Sigmoid colon (tissue), 7 donors: ENCODE measurements around the gene TMOD1. TPM values are rescaled to one million over a fixed set of nuclear protein-coding genes. Genes with fewer than 3 reads are reported as not detected.

ENCODE experiments used
- DNase-seq: peaks from one replicate; pipeline ENCODE4 v3.0.0-alpha.2; 2019
- H3K27ac ChIP-seq, 4 donors: fragments of 200-600 bp; sonication (generic); one replicate each; pipeline ENCODE4 v1.5.1; 2016 to 2019; ENCODE audit warnings: mild to moderate bottlenecking in 1 of 4
- H3K27me3 ChIP-seq, 3 donors: fragments of 200-600 bp; sonication (generic); one replicate each; pipeline ENCODE4 v1.5.1; 2019; ENCODE audit warnings: mild to moderate bottlenecking in 1 of 3
- H3K36me3 ChIP-seq, 4 donors: fragments of 200-600 bp; sonication (generic); one replicate each; pipeline ENCODE4 v1.5.1; 2016 to 2019
- H3K4me1 ChIP-seq, 4 donors: fragments of 200-600 bp; sonication (generic); one replicate each; pipeline ENCODE4 v1.5.1; 2017 to 2019
- H3K4me3 ChIP-seq, 4 donors: fragments of 200-600 bp; sonication (generic); one replicate each; pipeline ENCODE4 v1.5.1; 2017 to 2019; ENCODE audit warnings: mild to moderate bottlenecking in 2 of 4, moderate library complexity in 1 of 4
- H3K9me3 ChIP-seq, 4 donors: fragments of 200-600 bp in 3 of 4; sonication (generic) in 3 of 4; one replicate each; pipeline versions ENCODE4 v1.5.1 to v1.6.1; 2013 to 2019
- EP300 ChIP-seq, 4 donors: sonication (generic); formaldehyde crosslinking; IDR thresholded peaks; one replicate each; pipeline ENCODE4 v1.6.1; 2017; ENCODE audit warnings: antibody characterized with exemption in 4 of 4
- POLR2A ChIP-seq, 2 donors: fragments of 450-650 bp; IDR thresholded peaks; one replicate each; pipeline ENCODE4 v1.6.1; 2016; ENCODE audit warnings: antibody characterized with exemption in 2 of 2, mild to moderate bottlenecking in 2 of 2, moderate library complexity in 2 of 2
- POLR2AphosphoS5 ChIP-seq, 4 donors: sonication (generic); formaldehyde crosslinking; IDR thresholded peaks; one replicate each; pipeline ENCODE4 v1.6.1; 2017; ENCODE audit warnings: antibody characterized with exemption in 4 of 4
- WGBS, 2 donors: extraction: QIAGEN DNeasy Blood & Tissue Kit; methylation state at CpG; one replicate each; pipeline ENCODE4 v1.1.7; 2013; 5-methylcytosine and 5-hydroxymethylcytosine counted together
- intact Hi-C: fragments of 100-400 bp; cut with DNase I; formaldehyde crosslinking; loops from one replicate; pipeline ENCODE4 v1.15.1; 2023
- polyA plus RNA-seq, 3 donors: library from polyadenylated mRNA; stranded (reverse); fragments of 200-250 nt; gene quantifications; one replicate each; pipeline ENCODE4 v1.2.3, GENCODE V29; 2013
- total RNA-seq, 4 donors: library from RNA; depleted of rRNA; stranded (reverse); fragments of >200 nt; gene quantifications; one replicate each; pipeline ENCODE4 v1.1.0, GENCODE V29; 2016
- TF ChIP-seq, protein P1 (sequence below), 4 experiments: fragments of 450-650 bp in 3 of 4; fragments of 200-600 bp in 1 of 4; IDR thresholded peaks; one replicate each; pipeline ENCODE4 v1.5.1; 2016 to 2019; ENCODE audit warnings: antibody characterized with exemption in 4 of 4, mild to moderate bottlenecking in 3 of 4, moderate library complexity in 2 of 4
- donor health status: healthy with polysubstance abuse.
- donor health status: Bipolar disorder and iron deficiency.
- donor health status: healthy.

Gene TMOD1
- total and polyA plus RNA-seq, 7 donors = 1.6 to 56.8 (median 28.5) TPM

DNA sequence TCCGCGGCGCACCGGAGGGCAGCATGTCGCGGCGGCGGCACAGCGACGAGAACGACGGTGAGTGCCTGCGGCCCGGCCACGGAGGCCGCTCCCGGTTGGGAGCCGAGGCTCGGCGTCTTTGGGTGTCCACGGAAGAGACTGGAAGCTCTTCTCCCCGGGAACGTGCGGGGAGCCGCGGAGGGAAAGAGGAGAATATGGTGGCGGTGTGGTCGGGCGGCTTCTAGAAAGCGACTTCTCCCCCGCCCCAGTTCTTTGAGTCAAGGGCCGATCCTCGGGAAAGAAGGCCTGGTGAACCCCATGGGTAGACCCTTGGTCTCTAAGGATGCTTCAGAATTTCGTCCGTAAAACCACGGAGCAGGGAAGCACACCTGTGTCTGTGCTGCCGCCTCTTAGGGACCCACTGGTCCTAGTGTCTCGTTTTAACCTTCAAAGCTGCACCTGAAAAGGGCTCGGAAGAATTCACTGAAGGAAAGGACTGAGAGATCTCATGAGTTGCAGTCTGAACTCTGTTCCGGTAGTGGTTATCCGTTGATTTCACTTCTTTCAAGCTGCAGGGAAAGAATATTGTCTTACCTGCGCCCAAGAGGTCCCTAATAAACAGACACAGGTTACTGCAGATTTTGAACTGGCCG lies 132.5 kb downstream of the TMOD1 start:
- H3K4me1 ChIP-seq = peaks cover 0 to 66% (median 36%) of the 10 kb centered on the region in 4 donors

DNA sequence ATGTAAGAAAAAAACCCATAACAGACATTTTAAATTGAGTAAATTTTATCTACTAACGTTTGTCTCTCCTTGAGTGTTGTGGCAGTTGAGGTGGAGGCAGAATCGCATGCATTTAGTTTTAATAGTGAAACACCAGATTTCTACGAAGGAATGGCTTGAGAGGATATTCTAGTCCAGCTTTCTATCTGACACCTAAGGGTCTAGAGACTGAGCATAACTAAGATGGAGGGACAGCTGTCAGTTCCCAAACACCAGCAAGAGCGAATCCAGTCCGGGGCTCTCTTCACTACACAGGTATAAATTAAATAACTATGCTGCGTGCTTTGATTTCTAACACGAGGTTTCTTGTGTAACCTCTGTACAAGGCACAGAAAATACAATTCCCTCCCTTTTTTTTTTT lies 133.6 kb downstream of the TMOD1 start:
- no peak for TF ChIP-seq POLR2AphosphoS5 (IDR thresholded peaks at IDR 0.05)
- TF ChIP-seq, protein P1, sequence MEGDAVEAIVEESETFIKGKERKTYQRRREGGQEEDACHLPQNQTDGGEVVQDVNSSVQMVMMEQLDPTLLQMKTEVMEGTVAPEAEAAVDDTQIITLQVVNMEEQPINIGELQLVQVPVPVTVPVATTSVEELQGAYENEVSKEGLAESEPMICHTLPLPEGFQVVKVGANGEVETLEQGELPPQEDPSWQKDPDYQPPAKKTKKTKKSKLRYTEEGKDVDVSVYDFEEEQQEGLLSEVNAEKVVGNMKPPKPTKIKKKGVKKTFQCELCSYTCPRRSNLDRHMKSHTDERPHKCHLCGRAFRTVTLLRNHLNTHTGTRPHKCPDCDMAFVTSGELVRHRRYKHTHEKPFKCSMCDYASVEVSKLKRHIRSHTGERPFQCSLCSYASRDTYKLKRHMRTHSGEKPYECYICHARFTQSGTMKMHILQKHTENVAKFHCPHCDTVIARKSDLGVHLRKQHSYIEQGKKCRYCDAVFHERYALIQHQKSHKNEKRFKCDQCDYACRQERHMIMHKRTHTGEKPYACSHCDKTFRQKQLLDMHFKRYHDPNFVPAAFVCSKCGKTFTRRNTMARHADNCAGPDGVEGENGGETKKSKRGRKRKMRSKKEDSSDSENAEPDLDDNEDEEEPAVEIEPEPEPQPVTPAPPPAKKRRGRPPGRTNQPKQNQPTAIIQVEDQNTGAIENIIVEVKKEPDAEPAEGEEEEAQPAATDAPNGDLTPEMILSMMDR (IDR thresholded peaks at IDR 0.05) = no peak
- Histone ChIP-seq H3K4me1 (peaks cover 0 to 66% (median 32%) of the 10 kb centered on the region in 4 donors), H3K4me3 (peak overlapping the region in 1 of 4 donors; percentile 73), H3K36me3 (no peaks in the 10 kb centered on the region), H3K27me3 (no peaks in the 10 kb centered on the region), H3K27ac (peak overlapping the region in 2 of 4 donors; percentile 91 to 96), H3K9me3 (no peaks in the 10 kb centered on the region)
- WGBS, 2 donors = 59 to 75% methylated on average over 7 of the region's 7 CpGs
- intact Hi-C loops = loop anchor here (10.0 kb wide), 1 partner anchor 780 kb away; the partner anchor contains the start of gene ZNF782
- no peak for DNase-seq

More for the DNA sequence above, 132.5 kb downstream of the TMOD1 start:
- Histone ChIP-seq H3K4me3 (peak overlapping the region; percentile 73 to 91 (median 79)), H3K36me3 (no peaks in the 10 kb centered on the region), H3K9me3 (no peaks in the 10 kb centered on the region), H3K27me3 (no peaks in the 10 kb centered on the region), H3K27ac (peak overlapping the region; percentile 85 to 98 (median 94))
- TF ChIP-seq POLR2A (IDR thresholded peaks at IDR 0.05) = peak in 1 of 2 donors; percentile 23
- no peak for TF ChIP-seq POLR2AphosphoS5 (IDR thresholded peaks at IDR 0.05)
- TF ChIP-seq, protein P1 (IDR thresholded peaks at IDR 0.05) = no peak
- intact Hi-C loops = loop anchor here (2.0 to 10.0 kb wide), 3 partner anchors 289 to 779 kb away; partner anchors contain the start of genes ANP32B, TRMO and ZNF782
- WGBS, 2 donors = 0% methylated on average over 43 of the region's 43 CpGs
- DNase-seq = no peak

DNA sequence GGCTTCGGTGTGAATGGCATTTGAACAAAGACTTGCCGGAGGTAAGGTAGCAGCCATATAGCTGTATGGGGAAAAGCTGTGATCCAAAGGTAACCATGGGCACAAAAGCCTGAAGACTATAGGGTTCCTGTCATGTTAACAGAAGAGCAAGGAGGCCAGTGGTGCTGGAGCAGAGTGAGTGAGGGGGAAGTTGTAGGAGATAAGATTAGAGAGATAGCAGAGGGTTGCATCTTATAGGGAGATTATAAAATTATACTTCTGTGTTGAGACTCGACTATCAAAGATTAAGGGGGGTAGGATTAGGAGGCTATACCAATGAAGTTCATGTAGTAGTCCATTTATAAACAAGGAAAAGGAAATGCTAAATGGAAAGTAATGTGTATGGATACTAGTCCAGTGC lies 135.4 kb downstream of the TMOD1 start:
- 64 to 83% methylated on average over 3 of the region's 3 CpGs for WGBS, 2 donors
- peaks cover 0 to 6% (median 0%) of the 10 kb centered on the region in 4 donors for H3K36me3 ChIP-seq
- DNase-seq = no peak
- H3K27ac ChIP-seq = no peak overlapping the region
- intact Hi-C loops = loop anchor here (10.0 kb wide), 1 partner anchor 782 kb away; the partner anchor contains the start of gene ZNF782
- H3K27me3 ChIP-seq = no peaks in the 10 kb centered on the region
- H3K4me3 ChIP-seq = no peak overlapping the region
- peaks cover 0 to 55% (median 25%) of the 10 kb centered on the region in 4 donors for H3K4me1 ChIP-seq
- no peaks in the 10 kb centered on the region for H3K9me3 ChIP-seq
- TF ChIP-seq, protein P1 (IDR thresholded peaks at IDR 0.05) = no peak
- TF ChIP-seq POLR2AphosphoS5 (IDR thresholded peaks at IDR 0.05) (no peak), POLR2A (IDR thresholded peaks at IDR 0.05) (no peak), EP300 (IDR thresholded peaks at IDR 0.05) (no peak)

DNA sequence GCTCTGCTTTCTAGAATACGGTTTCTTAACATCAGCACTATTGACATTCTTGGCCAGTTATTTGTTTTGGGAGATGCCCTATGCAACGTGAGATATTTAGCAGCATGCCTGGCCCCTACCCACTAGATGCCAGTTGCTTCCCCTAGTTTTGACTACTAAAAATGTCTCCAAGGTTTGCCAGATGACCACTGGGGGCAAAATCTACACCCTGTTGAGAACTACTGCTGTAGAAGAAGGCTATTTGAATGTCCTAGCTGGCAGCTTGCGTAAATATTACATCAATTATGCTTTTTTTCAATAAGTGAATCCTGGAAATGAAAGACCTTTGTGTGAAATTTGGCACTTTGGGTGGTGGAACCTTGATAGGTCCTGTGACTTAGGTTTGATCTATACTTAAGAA lies 137.2 kb downstream of the TMOD1 start:
- Histone ChIP-seq H3K4me3 (no peak overlapping the region), H3K4me1 (peaks cover 0 to 51% (median 21%) of the 10 kb centered on the region in 4 donors), H3K9me3 (no peaks in the 10 kb centered on the region), H3K27ac (no peak overlapping the region), H3K36me3 (peaks cover 0 to 20% (median 3%) of the 10 kb centered on the region in 4 donors), H3K27me3 (no peaks in the 10 kb centered on the region)
- intact Hi-C loops = loop anchor here (10.0 kb wide), 1 partner anchor 784 kb away; the partner anchor contains the start of gene ZNF782
- DNase-seq = no peak
- WGBS, 2 donors = 58 to 81% methylated on average over 3 of the region's 3 CpGs
- TF ChIP-seq POLR2AphosphoS5 (IDR thresholded peaks at IDR 0.05) (no peak), POLR2A (IDR thresholded peaks at IDR 0.05) (no peak), EP300 (IDR thresholded peaks at IDR 0.05) (no peak)
- TF ChIP-seq, protein P1 (IDR thresholded peaks at IDR 0.05) = no peak
